NCI-H1930 (cell line): Measurements from ENCODE around the gene SEL1L.
"Not testable (repeated sequence)": the region's sequence is repeated elsewhere in the genome, so short reads cannot be mapped to it uniquely, and the experiment has no call there.

Experiments used
- DNase-seq, 2 experiments: peaks; one replicate each; lab custom pipeline; 2025; lab: John Stamatoyannopoulos, UW

The SEL1L gene

DNA sequence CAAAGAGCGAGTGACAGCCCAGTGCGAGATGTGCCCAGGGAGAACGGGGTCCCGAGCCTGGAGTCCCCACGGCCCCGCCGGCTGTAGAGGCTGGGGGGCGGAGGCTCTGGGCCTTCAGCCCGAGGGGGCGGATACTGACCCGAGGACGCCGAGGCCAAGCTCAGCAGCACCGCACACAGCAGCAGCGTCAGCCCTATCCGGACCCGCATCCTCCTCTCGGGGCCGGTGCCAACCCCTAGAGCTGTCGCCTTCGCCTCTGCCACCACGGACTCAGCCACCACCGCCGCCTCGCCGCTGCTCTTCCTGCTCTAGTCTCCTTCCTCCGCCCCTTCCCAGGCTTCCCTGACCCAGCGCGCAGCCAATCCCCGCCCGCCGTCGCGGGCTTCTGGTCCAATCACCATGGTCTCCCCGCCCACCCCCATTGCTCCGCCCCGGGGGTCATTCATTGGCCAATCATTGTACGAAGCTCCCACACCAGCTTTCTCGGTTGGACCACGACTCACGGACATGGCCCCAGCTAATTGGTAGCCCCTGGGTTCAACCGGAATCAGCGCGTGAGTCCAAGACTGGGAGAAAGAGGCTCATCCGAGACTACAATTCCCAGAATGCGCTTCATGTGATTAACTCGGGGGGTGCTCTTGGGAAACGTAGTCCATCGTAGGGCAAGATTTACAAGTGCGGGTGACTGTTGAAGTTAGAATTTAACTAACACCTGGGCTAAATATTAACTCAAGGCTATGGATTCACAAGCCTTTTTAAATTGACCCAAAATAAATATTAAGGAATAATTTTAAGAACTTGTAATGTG is at the start of gene SEL1L:
Gene SEL1L (minus strand): TSS at position 318 of the 808 bp plus-strand sequence. CDS start 109 bp downstream, at position 209.
- peak; percentile 99 for DNase-seq

DNA sequence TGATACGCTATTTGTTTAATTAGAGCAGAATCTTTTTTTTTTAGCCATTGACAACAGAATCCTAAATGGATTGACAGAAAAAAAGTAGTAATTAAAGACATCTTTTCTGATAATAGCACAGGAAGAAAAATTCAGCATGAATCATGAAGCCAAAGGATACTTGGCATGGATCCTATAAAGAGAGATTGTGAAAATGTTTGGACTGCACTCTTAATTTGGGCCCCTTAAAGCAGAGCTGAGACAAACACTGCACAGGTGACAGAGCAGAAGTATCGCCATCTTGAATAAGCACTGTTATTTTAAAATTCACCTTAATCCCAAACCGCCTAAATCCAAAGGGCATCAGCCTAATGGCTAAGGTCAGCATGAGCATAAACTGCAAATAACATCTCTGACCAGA is 48.8 kb upstream of the SEL1L start:
- no peak for DNase-seq

DNA sequence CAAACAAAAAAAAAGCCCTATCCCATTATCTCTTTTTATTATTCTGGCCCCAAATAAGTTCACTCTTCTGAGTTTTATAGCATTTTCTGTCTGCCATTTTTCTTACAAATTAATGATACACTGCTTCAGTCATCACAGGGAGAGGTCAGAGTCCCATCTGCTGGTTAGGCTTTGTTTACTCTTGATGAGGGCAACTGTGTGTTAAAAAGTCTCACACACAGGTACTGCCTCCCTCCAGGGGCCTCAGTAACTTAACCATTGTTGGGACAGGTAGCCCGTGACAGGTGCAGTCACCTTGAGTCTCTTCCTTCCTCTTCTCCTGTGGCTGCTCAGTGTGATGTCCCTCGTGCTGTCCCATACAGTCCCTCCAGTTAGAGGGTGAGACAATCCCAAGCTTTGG is 45.5 kb upstream of the SEL1L start:
- DNase-seq, result no peak

DNA sequence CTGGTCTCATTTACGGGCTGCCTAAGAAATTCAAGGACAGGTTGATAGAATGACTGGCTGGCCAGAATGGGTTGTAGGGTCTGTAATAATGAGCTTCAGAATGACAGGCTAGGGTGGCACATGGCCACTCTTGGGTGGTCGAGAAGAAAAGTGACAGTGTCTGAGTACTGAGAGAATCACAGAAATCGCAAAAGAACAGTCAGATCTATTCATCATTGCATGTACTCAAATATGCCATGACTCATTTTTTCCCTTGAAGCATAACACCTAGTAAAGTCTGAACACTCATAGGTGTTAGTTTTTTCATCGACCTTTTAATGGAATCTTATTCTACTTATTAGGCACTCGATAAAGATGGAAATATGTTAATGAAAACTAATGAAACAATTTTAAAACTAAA is 37.8 kb upstream of the SEL1L start:
- DNase-seq, result no peak

DNA sequence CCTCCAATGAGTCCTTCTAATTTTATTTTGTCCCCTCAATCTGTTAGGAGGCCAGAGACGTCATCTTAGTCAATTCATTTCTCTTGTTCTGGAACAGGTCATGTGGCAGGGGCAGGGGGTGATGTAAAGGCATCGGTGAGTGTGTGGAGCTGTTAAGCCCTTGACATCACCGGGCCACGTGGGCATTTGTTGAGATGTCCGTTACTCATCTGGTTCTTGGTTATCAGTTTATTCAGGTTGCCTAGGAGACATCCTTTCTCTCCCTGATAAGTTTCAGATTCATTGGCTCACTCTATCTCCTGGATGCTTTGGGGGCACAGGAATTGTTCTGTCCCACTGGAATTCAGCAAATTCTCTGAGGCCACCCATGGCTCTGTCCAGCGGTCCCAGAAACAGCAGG is 33.6 kb upstream of the SEL1L start:
- no peak for DNase-seq

DNA sequence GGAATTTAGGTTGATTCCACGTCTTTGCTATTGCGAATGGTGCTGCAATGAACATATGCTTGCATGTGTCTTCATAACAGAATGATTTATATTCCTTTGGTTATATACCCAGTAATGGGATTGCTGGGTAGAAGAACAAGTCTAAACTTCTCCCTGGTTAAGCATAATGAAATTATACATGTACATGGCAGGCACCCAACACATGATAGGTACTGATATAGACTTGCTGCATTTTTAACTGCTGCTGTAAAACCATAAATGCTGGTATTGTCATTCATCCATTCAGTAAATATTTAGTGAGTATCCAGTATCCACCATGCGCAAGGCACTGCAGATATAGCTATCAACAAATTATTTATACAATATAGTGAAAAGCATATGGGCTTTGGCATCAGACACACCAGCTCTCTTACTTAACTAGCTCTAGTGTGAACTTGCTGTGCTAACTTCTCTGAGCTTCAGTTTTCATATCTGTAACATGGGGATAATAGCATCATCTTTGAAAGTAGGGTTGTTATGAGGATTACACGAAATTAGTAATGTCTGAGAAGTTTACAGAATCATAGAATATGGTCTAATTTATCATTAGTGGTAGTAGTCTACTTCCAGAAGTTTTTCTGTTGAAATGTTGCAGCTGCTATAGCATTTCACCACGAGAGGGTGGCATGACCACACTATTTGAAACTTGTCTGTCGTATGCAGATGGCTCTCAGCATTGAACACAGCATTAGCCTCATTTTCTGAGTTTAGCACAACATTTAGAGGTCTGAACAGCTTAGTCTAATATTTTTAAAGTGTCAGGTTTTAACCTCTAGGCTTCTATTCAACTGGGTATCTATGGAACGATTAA is 32.0 kb upstream of the SEL1L start:
- no peak for DNase-seq

DNA sequence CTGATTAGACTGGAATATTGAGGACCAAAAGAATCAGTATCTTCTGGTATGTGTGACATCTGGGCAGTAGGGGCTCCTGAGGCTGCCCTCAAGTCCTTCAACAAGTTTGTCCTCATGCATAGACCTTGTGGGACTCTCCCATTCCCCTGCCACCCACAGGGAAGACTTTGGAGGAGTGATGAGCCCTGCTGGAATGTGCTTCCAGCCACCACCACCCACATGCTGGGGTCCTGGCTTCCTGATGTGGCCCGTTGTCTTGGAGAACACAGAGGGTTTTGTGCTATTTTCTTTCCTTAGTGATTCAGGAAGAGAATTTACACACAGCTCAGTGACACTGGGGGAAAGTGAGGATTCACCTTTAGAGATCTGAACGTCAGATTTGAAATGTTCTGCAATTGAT is 29.2 kb upstream of the SEL1L start:
- no peak for DNase-seq

DNA sequence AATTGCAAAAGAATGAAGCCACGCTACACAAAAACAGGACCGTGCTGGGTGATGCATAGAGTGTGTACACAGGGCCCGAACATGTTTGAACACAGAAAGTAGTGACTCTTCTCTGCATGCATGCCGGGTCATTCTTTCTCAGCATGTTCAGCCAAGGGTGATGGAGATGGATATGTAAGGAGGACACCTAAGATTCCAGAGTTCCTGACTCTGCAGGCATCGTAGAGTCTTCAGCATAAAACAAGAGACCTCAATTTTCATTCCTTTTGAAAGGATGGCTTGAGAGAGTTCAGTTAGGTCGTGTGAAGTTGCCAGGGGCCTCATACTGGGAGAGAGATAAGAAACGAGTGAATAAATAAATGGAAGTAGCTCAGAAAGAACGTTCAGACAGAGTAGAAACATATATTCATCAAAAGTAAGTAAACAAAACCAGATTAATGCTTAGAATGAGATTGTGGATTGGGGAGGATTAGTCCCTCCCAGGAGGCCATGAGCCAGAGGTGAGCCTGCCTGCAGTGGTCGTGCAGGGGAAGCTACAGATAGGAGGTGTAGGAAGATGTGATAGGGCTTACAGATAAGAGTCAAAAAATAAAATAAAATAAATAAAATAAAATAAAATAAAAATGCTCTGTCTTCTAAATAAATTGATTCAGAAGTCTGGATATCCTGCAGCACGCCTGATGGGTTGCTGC is 27.6 kb upstream of the SEL1L start:
- no peak for DNase-seq

DNA sequence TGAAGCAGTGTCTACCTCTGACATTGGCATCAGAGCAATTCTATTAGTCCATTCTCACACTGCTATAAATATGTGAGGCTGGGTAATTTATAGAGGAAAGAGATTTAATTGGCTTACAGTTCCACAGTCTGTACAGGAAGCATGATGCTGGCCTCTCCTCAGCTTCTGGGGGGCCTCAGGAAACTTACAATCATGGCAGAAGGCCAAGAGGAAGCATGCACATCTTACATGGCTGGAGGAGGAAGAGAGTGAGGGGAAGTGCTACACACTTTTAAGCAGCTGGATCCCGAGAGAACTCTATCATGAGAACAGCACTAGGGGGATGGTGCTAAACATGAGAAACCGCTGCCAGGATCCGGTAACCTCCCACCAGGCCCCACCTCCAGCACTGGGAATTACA is 25.7 kb upstream of the SEL1L start:
- DNase-seq, result no peak

DNA sequence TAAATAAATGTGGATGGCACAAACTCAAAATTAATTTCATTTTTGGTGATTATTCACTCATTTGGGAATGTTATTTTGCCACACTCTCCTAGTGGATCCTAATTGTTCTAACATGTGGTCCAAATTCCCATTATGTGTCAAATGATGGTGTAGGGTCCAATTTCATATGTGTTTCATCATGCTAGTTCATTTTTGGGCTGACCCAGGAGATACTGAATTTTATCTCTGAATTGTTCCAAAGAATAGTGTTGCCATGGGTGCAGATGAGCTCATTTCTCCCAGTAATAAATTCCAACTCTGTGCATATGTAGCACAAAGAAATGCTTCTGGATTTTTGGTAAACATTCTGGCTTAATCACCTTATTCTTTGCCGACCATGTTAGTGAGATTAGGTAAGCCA is 23.5 kb upstream of the SEL1L start:
- no peak for DNase-seq

DNA sequence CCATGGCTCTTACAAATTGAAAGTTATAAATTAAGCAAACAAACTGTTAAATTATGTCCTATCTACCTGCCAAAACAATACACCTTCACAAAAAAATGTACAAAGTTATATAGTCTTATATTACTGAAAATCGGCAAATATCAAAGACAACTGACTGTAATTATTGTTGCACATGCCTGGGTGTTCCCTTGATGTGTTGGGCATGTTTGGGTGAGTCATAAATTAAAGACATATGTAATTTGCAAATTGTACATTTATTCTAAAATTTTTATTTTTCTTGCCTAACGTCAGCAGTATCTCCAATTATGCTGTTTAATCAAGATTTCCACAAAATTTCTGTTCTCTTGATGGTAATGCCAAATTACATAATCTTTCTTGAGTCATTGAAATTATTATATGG is 22.0 kb upstream of the SEL1L start:
- no peak for DNase-seq

DNA sequence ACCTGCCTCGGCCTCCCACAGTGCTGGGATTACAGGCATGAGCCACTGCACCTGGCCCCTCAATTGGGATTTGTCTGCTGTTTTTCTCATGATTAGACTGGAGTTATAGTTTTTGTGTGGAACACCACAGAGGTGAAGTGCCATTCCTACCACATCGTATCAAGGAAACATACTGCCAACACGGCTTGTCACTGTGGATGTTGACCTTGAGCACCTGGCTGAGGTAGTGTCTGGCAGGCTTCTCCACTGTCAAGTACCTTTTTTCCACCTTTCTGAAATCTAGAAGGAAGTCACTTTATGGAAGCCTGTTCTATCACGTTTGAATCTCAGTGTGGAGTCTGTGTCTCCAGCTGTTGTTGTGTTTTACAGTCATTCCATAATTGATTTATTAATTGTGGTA is 21.4 kb upstream of the SEL1L start:
- no peak for DNase-seq

DNA sequence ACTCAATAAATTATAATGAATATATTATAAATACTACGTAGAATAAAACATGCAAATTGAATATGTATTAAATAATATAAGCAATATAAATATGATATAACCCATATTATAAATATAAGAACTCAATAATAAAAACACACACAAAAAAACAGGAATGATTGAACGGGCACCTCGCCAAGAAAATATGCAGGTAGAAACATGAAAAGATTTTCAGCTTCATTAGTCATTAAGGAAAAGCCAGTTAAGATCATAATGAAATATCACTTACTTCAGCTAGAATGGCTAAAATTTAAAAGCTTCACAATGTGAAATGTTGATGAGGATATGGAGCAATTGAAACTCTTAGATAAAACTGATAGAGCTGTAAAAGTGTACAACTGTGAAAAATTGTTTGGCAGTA is 17.8 kb upstream of the SEL1L start:
- DNase-seq, result no peak

DNA sequence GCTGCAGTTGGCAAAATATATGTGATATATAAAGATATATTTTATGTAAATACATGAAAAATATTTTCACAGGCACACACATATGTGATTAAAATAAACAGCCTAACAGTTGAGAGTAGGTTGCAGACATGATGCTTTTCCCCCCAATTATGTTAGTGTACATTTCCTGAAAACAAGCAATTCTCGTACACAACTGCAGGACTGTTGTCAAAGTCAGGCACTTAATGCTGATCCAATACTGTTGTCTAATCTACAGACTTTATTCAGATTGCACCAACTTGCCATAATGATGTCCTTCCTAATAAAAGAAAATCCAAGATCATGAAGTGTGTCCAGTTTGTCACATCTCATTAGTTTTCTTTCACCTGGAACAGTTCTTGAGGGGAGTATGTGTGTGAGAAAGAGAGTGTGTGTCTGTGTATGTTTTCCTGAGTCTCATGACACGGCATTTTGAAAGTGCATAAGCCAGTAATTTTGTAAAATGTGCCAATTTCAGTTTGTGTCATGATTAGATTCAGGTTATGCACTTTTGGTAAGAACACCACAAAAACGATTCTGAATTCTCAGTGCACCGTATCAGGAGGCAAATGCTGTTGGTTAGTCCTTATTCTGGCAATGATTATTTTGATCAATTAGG is 16.5 kb upstream of the SEL1L start:
- no peak for DNase-seq

DNA sequence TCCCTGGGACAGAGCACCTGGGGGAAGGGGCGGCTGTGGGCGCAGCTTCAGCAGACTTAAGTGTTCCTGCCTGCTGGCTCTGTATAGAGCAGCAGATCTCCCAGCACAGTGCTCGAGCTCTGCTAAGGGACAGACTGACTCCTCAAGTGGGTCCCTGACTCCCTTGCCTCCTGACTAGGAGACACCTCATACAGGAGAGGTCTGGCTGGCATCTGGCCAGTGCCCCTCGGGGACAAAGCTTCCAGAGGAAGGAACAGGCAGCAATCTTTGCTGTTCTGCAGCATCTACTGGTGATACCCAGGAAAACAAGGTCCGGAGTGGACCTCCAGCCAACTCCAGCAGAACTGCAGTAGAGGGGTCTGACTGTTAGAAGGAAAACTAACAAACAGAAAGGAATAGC is 7.6 kb upstream of the SEL1L start:
- DNase-seq, result not testable (repeated sequence)

DNA sequence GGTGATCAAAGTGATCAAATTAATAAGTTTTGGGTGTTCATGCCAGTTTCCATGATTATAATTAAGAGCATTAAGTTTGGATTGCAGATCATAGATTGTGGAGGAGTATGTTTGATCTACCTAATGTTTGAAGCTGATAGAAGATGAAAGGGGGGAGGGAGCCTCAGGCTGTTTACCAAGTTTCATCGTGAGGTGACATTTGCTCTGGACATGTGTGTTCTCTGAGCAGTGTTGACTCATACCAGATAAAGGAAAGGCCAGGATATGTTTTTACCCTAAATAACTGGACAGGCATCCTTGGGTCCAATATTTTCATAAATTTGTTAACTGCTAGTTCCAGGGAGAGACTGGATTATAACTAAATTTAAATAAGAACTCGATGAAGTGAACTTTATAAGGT is 3.5 kb upstream of the SEL1L start:
- DNase-seq, result no peak

DNA sequence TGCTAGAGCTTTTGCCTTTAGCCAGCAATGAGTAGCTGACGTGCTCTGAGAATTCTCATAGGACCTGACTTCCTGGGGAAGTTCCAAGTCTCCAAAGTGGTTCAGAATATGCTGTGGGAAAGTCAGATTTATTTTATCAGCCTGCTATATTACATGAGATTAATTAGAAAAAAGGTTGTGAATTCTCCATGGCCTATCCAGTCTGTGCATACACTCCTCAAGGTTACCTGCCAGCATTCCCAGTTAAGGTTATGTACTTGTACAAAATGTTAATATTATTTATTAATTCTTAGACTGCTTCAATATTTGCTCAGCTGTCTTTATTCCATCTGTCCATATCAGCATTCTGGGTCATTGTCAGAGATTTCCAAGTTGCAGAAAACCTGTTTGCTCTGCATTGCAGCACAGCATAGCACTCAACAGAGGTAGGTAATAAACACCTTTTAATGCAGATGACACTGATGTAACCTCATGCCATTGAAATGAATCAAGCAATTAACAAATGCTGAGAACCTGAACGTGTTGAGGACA is 2.7 kb upstream of the SEL1L start:
- no peak for DNase-seq

DNA sequence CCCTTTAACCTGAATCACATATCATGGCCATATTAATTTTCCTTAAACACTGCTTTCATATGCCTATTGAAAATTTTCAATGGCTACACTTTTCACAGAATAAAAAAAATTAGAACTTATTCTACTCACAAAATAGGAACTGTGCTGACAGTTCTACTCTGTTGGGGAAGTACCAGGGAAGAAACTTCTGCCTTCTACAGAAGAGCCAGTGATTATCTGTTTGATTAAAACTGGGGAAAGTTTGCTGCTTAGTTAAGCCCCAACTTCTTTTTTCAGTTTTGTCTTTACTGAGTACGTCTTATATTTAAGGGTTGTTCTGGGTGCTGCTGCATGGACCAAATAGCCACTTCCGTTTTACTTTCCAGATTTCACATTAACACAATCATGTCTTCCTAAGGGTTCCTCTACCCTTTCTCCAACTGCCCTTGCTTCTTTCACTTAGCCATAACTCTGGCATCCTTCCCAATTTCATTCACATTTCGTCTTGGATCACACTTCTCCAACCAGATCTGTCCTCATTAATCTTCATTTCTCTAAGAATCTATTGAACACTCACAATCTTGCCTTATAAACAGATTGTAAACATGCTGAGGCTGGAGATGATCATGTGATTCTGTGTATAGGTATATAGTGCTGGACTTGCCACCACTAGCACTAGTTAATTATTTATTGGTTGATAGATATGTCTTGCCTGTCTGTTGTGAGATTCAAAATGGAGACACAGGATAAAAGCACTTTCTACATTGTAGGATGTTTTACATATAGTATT is 1.9 kb upstream of the SEL1L start:
- no peak for DNase-seq

DNA sequence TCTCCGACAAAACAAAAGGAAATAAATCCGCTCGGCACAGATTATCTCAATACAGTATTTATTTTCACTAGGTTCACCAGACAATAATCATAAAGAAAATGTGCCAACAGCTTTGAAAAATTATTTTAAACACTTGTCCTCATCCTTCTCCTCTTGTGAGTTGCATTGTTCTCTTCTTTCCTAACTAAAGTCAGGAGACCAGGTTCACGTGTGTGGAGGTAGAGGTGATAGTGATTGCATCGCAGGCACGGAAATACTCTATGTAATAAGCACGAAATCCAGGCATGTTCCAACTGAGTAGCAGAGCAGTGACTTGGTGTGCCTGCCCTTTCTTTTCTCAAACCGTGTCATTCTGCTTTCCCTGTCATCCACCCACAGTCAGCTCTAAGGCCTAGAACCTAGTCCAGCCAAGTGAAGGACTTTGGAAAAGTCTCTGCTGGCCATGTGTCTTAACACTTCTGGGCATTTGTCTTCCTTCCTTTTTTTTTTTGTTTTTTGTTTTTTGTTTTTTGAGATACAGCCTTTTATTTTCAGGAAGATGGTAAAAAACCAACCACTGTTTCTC is 939 bp upstream of the SEL1L start:
- DNase-seq, result no peak

DNA sequence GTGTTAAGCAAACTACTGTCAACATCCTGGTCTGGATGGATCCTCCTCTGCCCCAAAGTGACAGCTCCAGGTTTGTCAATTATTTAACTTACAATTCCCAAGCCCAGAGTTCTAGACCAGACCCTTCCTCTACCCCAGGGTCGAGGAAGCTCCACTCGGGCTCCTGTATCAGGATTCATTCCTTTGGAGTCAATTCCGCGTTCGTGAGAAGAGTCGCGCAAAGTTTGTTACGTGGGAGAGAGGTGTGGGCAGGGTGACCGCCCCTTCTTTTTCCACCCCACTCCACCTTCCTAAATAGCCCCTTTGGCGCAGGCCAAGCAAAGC is 479 bp downstream of the SEL1L start:
- no peak for DNase-seq

DNA sequence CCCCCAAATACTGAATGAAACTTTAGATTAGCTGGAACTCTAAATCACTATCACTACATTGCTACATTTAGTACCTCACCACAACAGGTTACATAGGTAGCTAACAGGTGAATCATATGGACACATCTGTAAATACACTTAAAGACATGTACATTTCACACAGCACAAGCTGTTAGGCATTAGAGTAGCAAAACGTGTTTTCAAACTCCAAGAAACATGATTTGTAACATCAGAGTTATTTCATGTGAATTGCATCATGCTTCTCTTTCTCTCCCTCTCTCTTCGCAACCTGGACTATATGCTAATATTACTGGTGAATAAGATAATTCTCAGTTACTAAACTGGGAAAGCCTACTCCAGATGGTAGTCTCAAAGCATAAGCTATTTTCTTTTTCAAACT is 4.3 kb downstream of the SEL1L start:
- DNase-seq, result peak in 1 of 2 experiments; percentile 43
